UCSD-AML1 (cell line): ENCODE results near the gene ABCF2.

Experiments
- DNase-seq: peaks from one replicate; lab custom pipeline; 2025; ENCODE audit not compliant: unreplicated experiment; lab: John Stamatoyannopoulos, UW

The ABCF2 gene

DNA sequence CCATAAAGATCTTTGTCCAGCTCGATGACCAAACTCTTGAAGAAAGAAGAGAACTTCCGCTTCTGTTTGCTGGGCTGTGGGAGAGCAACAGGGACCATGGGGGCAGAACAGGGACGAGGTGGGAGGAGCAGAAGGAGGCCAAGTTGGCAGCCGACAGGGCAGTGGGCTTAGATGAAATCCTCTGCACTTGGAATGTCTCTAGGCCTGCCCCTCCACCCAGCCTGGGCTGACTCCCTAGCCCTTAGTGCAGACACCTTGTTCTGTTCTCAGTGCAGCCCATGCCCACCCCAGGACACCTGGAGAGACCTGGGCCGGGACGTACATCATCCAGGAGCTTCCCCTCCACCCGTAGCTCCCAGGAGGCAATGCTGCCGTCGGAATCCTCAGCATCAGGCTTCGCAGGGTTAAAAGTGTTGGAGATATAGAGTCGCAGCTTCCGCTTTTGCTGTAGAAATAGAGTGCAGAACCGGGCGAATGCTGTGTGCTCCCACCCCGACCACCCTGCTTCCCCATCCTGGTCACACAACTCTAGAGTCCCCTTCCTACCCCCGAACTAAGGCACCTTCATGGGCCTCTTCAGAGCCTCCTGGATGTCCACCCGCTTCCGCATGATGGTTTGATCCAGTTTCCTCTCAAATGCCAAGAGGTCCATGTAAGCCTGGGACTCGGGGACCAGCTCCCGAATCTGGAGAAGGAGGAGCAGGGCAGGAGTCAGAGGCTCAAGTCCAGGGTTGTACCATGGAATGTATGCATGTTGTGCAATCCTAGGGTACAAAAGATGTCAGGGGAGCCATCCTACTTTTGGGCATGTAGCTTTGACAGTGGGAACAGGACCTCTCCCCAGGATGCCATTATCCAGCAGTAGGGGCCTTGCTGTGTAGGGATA lies 15.4 kb upstream of the ABCF2 start:
- DNase-seq, result no peak

- DNase-seq, result no peak
These were observed 14.7 kb upstream of the ABCF2 start for GRCh38 chr7:151241755-151242096.

- DNase-seq, result no peak
These were observed 14.1 kb upstream of the ABCF2 start for GRCh38 chr7:151240942-151241754.

DNA sequence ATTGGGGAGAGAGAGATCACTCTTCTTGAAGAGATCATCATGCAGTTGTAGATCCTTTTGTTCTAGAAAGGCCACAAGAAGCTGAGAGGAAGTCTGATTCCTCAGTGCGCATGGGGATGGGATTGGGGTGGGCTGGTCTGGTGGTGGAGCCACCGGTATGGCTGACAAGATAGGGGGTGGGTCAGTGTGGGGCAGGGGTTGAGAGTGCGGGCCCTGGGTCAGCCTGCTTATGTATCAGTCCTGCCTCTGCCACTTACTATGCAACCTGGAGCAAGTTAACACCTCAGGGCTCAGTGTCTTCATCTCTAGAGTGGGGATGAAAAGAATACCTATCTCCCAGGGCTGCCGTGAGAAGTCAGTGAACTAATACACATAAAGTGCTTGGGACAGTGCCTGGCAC lies 13.5 kb upstream of the ABCF2 start:
- no peak for DNase-seq

DNA sequence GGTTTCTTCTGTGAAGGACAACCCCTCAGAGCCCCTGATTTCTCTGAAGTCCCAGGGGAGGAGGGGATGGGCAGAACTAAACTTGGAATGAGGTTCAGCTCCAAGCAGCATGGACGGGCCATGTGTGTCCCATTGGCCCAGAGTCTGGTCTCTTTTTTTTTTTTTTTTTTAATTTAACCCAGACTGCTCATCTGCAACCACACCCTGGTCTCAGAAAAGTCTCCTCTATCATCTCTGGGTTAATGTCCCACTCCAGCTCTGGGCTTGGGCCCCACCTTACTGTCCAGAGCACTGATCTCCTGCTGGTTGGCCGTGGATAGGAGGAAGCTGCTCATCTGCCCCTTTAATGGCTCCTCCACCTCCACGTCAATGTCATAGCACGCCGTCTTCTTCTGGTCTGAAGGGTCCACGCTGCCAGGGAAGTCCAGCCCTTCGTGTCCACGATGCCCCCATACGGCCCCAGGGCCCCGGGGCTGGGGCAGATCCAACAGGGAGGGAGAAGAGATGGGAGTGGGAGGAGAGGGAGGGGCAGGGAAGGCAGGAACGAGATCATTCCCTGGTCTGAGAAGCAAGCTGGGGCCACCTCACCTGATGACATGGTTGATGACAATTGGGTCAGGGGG lies 12.9 kb upstream of the ABCF2 start:
- DNase-seq, result no peak

DNA sequence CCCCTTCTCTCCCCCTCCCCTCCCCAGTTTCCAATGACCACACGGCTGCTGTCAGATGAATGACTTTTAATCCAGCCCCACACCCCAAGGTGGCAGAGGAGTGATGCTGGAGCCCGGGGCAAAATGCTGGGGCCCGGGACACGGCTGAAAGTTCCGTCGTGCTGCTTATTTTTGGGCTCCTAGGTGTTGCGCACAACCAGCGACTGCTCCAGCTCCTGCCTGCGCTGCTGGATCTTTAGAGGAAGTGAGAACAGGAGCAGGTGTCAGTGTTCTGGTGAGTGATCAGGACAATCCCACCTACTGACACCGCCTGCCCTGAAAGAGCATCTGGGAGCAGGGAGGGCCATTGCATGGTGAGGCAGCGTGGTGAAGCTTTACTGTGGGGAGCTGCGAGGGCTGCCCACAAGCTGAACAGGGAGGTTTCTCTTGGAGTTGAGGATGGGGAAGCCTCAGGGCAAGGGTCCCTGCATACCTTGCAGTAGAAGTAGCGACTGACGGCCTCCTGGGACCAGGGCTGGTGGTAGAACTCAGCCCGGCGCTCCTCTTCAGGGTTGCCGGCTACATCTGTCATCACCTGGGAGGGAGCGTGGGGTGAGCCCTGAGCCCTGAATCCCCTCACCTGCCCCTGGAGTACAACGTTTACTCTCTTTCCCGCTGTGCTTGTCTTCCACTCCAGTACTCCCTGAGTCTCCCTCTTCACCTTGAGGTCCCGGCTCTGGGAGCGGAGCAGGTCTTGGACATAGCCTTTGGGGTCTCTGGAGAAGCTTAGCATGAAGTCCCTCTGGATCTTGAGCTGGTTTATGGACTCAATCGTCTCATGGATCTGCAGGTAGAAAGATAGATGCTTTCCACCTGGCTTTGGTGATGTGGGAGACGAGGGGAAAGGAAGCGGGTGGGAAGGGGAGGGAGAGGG lies 12.2 kb upstream of the ABCF2 start:
- DNase-seq, result no peak

DNA sequence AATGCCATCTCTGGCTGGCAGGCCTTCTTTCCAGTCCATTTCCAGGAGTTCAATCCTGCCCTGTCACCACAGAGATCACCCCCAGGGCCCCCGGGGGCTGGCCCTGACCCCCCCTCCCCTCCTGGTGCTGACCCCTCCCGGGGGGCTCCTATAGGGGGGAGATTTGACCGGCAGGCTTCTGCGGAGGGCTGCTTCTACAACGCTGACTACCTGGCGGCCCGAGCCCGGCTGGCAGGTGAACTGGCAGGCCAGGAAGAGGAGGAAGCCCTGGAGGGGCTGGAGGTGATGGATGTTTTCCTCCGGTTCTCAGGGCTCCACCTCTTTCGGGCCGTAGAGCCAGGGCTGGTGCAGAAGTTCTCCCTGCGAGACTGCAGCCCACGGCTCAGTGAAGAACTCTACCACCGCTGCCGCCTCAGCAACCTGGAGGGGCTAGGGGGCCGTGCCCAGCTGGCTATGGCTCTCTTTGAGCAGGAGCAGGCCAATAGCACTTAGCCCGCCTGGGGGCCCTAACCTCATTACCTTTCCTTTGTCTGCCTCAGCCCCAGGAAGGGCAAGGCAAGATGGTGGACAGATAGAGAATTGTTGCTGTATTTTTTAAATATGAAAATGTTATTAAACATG lies 11.3 kb upstream of the ABCF2 start:
- no peak for DNase-seq

DNA sequence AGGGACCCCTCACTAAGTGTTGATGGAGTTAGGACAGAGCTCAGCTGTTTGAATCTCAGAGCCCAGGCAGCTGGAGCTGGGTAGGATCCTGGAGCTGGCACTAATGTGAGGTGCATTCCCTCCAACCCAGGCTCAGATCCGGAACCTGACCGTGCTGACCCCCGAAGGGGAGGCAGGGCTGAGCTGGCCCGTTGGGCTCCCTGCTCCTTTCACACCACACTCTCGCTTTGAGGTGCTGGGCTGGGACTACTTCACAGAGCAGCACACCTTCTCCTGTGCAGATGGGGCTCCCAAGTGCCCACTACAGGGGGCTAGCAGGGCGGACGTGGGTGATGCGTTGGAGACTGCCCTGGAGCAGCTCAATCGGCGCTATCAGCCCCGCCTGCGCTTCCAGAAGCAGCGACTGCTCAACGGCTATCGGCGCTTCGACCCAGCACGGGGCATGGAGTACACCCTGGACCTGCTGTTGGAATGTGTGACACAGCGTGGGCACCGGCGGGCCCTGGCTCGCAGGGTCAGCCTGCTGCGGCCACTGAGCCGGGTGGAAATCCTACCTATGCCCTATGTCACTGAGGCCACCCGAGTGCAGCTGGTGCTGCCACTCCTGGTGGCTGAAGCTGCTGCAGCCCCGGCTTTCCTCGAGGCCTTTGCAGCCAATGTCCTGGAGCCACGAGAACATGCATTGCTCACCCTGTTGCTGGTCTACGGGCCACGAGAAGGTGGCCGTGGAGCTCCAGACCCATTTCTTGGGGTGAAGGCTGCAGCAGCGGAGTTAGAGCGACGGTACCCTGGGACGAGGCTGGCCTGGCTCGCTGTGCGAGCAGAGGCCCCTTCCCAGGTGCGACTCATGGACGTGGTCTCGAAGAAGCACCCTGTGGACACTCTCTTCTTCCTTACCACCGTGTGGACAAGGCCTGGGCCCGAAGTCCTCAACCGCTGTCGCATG lies 10.5 kb upstream of the ABCF2 start:
- DNase-seq, result no peak

GRCh38 chr7:151236406-151236805 lies 9.4 kb upstream of the ABCF2 start:
- DNase-seq, result no peak

GRCh38 chr7:151235091-151235787 lies 8.2 kb upstream of the ABCF2 start:
- no peak for DNase-seq

DNA sequence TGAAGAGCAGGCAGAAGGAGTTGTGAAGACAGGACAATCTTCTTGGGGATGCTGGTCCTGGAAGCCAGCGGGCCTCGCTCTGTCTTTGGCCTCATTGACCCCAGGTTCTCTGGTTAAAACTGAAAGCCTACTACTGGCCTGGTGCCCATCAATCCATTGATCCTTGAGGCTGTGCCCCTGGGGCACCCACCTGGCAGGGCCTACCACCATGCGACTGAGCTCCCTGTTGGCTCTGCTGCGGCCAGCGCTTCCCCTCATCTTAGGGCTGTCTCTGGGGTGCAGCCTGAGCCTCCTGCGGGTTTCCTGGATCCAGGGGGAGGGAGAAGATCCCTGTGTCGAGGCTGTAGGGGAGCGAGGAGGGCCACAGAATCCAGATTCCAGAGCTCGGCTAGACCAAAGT lies 6.8 kb upstream of the ABCF2 start:
- DNase-seq, result no peak

GRCh38 chr7:151232917-151233701 lies 6.1 kb upstream of the ABCF2 start:
- DNase-seq, result peak; percentile 52

DNA sequence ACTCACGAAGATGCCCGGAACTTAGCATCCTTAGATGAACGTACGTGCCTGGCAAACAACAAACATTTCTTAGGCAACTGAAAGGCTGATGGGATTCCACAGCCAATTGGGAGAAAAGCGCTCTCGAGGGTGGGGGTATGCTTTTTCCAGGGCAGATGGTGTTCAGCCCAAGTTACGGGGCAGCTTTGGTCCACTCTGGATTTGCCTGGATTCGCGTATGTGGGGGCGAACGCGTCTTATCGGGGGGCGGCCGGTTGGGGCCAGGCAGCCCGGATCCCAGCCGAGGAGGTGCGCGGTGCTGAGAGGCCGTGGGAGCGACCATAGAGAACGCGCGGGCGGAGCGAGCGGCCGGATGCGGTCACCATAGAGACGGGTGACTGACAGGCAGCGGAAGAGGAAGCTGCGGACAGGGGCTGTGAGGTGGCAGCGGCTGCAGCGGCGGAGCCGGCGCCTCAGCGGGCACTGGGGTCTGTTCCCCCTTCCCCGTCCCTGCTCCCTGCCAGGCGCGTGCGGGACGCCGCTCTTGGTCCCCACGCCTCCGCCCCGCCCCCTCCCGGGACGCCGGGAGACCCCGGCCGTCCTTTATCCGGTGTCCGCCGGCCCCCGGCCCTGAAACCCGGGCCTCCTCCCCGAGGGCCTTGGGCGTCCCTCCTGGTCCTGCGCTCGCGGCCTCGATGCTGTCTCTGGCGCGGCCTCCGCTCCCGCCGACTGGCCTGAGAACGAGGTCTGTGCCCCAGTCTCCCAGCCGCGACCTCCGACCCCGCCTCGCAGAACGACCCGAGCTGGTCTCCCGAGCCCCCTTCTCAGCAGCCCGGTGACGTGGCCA lies 5.3 kb upstream of the ABCF2 start, which contains the start of gene CHPF2:
TSS of gene CHPF2 (plus strand) at position 393 of the 826 bp plus-strand sequence. CDS start 1,529 bp downstream, outside the sequence.
- DNase-seq, result peak; percentile 82

- DNase-seq, result no peak
These were observed 4.1 kb upstream of the ABCF2 start for GRCh38 chr7:151231080-151231479.

- DNase-seq, result no peak
These were observed 2.2 kb upstream of the ABCF2 start for GRCh38 chr7:151229249-151229648.

GRCh38 chr7:151228024-151228866 lies 1.2 kb upstream of the ABCF2 start:
- no peak for DNase-seq
